Astrocyte of the hippocampus (primary cell): ENCODE results near the gene PTPRK.

Experiments used
- DNase-seq: peaks from one replicate; pipeline ENCODE4 v3.0.0; 2011; ENCODE audit warnings: low read depth, low spot score

PTPRK gene

GRCh38 chr6:127968394-127968793, 552.0 kb downstream of the PTPRK start:
- no peak for DNase-seq

- no peak for DNase-seq
Measured at GRCh38 chr6:127967708-127968107, 552.7 kb downstream of the PTPRK start.

DNA sequence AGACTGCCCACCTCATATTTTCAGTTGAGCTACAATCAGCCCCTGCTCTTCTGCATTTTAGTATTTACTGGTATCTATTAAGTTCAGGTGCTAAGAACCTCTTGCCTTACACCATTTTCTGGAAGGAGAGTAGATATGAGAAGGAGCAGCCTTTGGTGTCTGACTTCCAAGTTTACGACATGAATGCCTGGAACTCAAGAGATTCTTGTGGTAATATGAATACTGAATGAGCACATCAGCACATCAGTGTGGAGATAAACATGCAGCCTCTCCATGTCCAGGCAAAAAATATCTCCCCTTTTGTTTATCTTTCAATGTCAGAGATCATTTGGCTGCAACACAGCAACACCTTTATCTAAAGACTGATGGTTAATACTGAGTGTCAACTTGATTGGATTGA, 553.8 kb downstream of the PTPRK start:
- no peak for DNase-seq

- DNase-seq: no peak
Measured at GRCh38 chr6:127963495-127963894, 556.9 kb downstream of the PTPRK start.

GRCh38 chr6:127959869-127960268, 560.5 kb downstream of the PTPRK start:
- no peak for DNase-seq

- no peak for DNase-seq
Measured at GRCh38 chr6:127956956-127957355, 563.4 kb downstream of the PTPRK start.

GRCh38 chr6:127956260-127956888, 564.0 kb downstream of the PTPRK start:
- no peak for DNase-seq

GRCh38 chr6:127954082-127954481, 566.3 kb downstream of the PTPRK start:
- no peak for DNase-seq

DNA sequence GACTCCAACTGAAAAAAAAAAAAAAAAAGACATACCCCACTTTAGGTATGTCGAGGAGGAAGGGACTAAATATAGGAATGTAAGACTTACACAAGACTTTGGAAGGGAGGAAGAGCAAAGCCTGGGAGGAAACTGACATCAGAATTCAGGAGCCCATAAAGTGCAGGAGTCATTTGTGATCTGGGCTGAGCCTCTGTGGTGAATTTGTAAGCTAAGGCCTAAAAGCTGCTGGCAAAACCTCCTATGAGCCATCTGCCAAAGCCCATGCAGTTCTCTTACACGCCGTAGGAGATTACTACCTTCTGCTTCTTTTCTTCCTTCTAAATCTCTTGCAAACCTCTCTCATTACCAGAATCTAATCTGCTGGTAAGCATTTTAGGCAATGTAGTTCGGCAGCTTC, 567.6 kb downstream of the PTPRK start:
- no peak for DNase-seq

- no peak for DNase-seq
Measured at GRCh38 chr6:127952176-127952575, 568.2 kb downstream of the PTPRK start.

DNA sequence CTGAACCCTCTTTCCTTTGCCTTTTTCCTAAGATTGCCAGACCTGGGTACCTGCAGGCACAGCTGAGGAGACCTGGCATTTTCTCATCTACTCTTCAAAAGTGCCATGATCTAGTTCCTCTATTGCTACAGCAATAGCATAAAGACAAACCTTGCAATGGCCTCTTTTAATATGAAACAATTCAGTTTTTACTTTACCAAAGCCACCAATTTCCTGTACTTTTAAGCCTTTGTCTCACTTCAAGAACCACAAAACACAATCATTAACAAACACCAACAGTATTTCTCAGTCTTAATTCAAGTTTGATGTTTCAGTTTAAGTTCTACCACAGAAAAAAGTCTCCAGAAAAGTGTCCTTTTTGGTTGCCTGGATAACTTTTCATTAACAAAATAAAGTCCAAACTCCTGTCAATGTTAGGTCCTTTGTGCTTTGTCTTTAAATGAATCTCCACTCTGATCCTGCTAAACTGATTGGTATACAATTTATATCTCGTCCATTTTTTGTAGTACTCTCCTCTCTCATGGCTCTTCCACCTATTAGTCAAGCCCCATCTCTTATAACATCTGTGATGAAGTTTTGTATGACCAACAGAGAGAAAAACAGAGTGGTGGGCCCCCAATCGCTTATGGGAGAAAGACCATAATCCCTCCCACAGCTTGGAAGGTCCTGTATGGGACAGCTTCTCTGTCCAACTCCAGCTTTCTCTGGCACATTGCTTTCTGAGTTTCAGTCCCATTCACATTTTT, 569.1 kb downstream of the PTPRK start:
- no peak for DNase-seq

DNA sequence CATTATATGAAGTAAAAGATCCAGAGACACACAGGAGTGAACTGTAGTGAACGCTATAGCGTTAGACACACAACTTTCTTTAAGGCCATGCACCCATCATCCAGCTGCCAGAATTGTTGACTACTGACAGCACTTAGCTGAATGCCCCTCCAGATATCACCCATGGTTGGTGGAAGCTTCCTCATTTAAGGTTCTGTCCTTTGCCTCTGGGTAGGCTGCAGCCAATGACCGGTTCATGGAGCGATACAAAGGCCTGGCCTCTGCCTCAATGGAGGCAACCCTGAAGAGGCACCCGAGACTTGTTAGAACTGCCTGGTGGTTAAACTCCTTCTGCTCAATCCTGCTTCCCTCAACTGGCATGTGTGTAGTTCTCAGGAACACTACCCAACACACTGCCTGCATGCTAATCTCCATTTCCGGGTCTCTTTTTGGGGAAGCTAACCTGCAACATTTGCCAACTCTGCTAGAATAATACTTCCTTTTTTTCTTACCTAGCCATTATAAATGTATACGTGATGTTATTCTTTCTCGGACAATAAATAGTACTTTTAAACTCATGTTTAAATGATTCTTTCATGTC, 569.7 kb downstream of the PTPRK start:
- no peak for DNase-seq

DNA sequence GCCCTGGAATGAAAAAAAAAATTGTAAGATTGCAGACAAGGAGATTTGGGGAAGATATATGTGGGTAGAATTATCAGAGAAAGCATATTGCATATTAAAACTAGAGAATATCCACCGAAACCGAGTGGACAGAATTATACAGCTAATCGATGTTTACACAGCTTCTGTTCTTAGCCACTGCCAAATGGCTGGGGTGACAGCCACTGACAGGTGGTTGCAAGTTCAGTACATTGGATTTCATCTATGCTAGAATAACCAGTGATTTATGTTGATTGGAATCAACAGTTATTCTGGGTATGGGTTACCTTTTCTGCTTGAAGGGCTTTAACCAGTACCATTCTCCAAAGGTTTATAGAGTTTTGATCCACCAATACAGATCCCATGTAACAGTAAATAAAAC, 571.1 kb downstream of the PTPRK start:
- DNase-seq: no peak

GRCh38 chr6:127946388-127946787, 574.0 kb downstream of the PTPRK start:
- DNase-seq: no peak

- no peak for DNase-seq
Measured at GRCh38 chr6:127945434-127946097, 574.8 kb downstream of the PTPRK start.

DNA sequence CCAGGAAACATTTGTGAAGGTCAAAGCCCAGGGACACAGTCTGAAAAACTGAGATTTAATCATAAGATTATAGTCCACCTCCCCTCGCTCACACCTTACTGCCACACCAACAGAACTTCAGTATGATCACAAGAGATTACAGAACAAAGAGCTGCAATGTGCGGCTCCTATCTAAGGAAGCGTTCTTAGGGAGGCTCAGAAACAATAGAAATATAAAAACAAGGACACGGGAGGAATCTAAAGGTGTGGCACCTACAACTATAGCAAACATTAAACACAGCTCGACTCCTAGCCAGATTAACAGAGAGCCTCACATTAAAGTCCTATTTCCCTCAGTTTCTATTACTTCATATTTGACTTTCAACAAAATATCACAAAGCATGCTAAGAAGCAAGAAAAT, 579.2 kb downstream of the PTPRK start:
- DNase-seq: no peak

GRCh38 chr6:127939442-127940066, 580.8 kb downstream of the PTPRK start:
- DNase-seq: peak; percentile 13

DNA sequence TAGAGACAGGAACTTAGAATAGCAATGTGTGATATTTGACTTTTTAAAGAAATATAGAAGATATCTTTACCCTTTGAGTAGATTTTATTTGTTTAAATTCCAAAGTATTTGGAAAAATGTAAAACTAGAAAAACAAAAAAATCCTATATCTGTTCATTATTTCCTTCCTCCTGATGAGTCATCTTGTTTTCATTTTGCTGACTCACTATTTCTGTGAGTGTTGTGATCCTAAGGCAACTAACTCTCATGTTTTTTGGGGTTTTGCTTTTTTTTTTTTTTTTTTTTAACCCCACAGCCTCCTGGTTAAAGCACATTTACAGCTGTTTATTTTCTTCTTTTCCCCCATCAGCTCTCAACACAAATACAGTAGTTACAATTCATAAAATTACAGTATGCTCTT, 581.7 kb downstream of the PTPRK start:
- DNase-seq: peak; percentile 48

DNA sequence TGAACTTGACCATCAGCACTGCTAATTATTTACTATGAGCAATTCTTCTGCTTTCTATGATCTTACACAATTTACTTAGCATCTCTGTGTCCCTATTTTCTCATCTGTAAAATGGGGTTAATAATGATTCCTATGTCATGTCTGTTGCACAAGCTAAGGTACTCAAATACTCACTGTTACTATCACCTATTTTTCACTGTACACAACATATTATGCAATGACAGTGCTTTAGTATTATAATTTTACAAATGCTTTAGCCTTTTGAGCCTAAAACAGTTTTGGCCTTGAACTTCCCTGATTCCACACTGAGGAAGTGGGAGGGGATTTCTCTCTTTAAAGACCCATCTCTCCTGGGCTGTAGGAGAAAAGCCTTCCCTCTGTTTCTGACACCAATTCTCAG, 582.7 kb downstream of the PTPRK start:
- no peak for DNase-seq

DNA sequence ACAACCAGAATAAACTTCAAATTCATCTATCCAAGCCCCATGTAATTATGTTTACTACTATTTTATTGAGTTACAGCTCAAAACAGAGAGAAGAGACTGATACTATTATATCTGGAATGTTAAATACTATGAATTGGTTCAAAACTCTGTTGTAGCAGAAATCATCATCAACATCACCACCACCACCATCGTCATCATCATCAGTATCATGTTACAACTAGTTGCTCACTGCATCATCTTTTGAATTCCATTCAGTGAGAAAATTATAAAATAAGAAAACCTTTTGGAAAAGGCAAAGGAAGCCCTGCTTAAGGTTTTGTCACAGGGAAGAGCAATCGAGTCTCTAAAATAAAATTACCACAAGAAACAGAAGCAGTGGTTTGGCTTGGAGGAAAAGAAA, 583.3 kb downstream of the PTPRK start:
- DNase-seq: no peak

DNA sequence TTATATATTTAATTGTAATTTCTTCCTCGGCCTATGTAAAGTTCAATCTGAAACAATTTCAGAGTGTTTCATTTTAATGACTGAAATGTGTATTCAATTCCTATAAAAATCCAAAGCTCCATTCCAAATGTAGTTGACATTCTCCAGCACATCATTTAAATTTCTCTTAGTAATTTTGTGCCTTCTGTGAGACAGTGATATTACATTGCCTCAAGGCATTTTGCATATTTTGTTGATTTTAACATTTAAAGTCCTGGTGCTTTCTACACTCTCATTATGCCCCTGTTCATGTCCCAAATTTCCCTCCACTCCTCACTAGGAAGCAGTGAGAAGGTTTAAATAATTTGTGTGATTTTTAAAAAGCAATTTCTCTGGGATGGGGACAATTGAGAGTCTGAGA, 585.4 kb downstream of the PTPRK start:
- no peak for DNase-seq
